Hair follicle dermal papilla cell (primary cell): Measurements from ENCODE around the gene C1QL2. TPM values are rescaled to one million over a fixed set of nuclear protein-coding genes. Genes with fewer than 3 reads are reported as not detected.

Source experiments
- small RNA-seq: library from RNA; depleted of rRNA; stranded (forward); fragments of <200 nt; gene quantifications from one replicate; pipeline ENCODE3, GENCODE V24; 2012
- total RNA-seq: library from RNA; depleted of rRNA; stranded (reverse); fragments of >200 nt; gene quantifications from 2 replicates; pipeline ENCODE4 v1.2.3, GENCODE V29; 2012

The C1QL2 gene
- total RNA-seq, result not detected in 2 replicates

GRCh38 chr2:119158563-119159347 lies at the start of gene C1QL2:
Gene C1QL2 (minus strand): TSS chr2:119158751. CDS start chr2:119158269, 482 bp downstream.

Small RNA genes within 50 kb of the gene (small RNA-seq; reads per million reads assigned to genes)
- gene RN7SL468P, result not detected

Other genes starting within 250 kb of the C1QL2 start
- 0.12 TPM in 1 of 2 replicates, not detected in the other for gene MARCO, start 216.6 kb downstream of the C1QL2 start, total RNA-seq
- gene STEAP3, start 65.1 kb upstream of the C1QL2 start, total RNA-seq, result 45.4 and 60.0 TPM in 2 replicates
- gene C2orf76, start 208.1 kb upstream of the C1QL2 start, total RNA-seq, result 7.0 and 9.8 TPM in 2 replicates
- gene DBI, start 208.2 kb upstream of the C1QL2 start, total RNA-seq, result 71.2 and 91.3 TPM in 2 replicates